SW 1271 (cell line): ENCODE measurements around the gene CD68.

Experiments
- DNase-seq, 2 experiments: peaks; one replicate each; lab custom pipeline; 2025; lab: John Stamatoyannopoulos, UW

The CD68 gene, protein sequence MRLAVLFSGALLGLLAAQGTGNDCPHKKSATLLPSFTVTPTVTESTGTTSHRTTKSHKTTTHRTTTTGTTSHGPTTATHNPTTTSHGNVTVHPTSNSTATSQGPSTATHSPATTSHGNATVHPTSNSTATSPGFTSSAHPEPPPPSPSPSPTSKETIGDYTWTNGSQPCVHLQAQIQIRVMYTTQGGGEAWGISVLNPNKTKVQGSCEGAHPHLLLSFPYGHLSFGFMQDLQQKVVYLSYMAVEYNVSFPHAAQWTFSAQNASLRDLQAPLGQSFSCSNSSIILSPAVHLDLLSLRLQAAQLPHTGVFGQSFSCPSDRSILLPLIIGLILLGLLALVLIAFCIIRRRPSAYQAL

DNA sequence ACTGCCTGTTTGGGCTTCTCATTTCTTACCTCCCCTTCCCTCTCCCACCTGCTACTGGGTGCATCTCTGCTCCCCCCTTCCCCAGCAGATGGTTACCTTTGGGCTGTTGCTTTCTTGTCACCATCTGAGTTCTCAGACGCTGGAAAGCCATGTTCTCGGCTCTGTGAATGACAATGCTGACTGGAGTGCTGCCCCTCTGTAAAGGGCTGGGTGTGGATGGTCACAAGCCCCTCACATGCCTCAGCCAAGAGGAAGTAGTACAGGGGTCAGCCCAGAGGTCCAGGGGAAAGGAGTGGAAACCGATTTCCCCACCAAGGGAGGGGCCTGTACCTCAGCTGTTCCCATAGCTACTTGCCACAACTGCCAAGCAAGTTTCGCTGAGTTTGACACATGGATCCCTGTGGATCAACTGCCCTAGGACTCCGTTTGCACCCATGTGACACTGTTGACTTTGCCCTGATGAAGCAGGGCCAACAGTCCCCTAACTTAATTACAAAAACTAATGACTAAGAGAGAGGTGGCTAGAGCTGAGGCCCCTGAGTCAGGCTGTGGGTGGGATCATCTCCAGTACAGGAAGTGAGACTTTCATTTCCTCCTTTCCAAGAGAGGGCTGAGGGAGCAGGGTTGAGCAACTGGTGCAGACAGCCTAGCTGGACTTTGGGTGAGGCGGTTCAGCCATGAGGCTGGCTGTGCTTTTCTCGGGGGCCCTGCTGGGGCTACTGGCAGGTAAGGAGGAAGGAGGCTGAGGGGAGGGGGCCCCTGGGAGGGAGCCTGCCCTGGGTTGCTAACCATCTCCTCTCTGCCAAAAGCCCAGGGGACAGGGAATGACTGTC, at the start of gene CD68:
Gene CD68 (plus strand): TSS at position 638 of the 833 bp plus-strand sequence. CDS start 40 bp downstream, at position 678.
- peak; percentile 88 to 94 for DNase-seq

DNA sequence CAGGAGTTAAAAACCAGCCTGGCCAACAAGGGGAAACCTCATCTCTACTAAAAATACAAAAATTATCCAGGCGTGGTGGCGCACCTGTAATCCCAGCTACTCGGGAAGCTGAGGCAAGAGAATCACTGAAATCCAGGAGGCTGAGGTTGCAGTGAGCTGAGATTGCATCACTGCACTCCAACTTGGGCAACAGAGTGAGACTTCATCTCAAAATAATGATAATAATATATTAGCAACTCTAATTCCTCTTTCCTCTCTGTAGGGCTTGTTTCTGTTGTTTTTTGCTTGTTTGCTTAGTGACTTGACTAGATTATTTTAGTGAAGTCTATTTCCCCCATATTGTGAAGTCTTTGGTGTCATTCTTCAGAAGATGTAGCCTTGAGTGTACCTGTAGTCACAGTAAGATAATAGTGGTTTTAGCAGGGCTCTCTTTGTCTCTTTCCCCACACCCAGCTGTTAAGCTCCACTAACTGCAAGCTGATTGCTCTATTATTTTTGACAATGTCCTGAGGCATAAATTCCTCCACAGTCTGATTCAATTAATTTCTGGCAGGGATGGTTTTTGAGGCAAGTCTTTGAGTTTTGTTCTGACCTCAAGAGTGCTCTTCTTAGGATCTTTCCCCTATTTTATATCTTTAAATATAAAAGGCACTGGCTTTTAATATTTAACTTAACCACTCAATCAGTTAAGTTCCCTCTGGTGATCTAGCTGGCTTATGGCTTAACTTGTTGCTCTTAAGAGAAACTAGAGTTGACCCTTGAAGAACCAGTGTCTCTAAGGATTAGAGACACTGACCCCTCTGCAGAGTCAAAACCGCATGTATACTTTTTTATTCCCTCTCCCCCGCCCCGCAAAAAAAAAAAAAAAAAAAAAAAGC, 49.2 kb upstream of the CD68 start:
- no peak for DNase-seq

DNA sequence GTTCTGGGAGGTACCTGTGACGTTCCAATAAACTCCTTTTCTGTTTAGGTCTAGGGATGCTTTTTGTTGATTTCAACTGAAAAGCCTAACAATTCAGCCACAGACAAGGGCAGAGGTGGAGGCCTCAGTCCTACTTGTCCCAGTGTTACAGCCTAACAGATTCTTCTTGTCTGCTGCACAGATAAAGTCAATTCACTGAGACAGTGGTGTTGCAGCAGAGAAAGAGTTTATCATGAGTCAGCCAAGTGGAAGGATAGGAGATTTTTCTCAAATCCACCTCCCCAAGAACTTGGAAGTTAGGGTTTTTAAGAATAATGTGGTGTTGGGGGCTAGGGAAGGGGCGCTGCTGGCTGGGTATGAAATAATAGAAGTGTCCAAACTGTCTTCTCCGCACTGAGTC, 41.4 kb upstream of the CD68 start:
- DNase-seq: no peak

DNA sequence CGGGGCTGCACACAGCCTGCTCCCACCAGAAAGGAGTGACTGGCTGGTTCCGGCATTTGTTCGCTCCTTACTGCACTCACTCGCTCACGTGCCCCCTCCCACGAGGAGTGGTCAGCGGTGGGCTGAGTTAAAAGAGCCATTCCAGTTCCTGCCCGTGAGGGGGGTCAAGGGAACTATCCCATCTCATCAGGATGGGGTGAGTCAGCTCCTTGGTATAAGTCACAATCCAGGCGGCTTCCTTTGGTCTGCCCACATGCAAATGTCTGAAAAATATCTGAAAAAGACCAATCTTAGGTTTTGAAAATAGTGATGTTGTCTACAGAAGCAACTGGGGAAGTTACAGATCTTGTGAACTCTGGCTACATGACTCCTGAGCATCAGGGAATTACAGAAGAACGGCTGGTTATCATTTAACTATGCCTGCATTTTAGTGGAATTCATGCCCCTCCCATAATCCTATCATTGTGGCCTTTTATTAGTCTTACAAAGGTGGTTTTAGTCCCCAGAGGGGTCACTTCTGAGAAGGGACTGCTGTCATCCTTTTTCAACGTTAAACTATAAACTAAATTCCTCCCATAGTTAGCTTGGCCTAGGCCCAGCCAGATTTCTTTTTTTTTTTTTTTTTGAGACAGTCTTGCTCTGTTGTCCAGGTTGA, 40.4 kb upstream of the CD68 start:
- no peak for DNase-seq

DNA sequence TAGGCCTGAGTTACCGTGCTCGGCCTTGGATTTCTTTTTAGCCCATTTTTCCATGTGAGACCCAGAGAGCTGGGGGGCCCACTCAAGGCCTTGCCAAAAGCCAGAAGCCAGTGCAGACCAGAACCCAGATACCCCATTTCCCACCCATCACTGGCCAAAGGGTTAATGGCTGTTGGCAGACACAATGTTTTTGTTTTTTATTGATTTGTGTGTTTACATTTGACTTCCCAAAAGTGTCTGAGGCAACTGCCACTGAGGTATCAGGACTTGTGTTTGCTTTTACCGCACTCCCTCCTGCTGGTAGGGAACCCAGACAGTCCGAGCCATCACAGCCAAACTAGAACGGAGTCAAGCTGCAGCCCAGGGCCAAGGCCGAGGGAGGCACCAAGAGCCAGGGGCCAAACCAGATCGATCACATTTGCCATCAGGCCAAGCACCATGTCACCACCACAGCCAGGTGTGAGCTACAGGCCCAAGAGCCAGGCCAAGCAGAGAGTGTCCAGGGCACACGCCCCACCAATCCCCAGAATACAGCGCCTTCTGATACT, 38.3 kb upstream of the CD68 start:
- DNase-seq: no peak

DNA sequence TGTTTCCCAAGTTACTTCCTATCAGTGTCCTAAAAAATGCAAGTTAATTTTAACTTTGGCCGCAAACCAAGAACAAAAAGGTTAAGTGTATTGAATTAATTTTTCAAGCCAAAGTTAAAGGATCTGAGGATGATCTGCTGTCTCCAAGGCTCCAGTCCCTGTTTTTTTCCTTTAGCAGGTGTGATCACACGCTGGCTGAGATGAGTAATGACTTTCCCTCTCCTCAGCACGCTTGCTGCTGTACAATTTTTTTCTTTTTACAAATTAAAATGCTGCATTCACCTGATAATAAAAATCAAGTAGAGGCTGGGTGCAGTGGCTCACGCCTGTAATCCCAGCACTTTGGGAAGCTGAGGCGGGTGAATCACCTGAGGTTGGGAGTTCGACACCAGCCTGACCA, 34.5 kb upstream of the CD68 start:
- DNase-seq: no peak

DNA sequence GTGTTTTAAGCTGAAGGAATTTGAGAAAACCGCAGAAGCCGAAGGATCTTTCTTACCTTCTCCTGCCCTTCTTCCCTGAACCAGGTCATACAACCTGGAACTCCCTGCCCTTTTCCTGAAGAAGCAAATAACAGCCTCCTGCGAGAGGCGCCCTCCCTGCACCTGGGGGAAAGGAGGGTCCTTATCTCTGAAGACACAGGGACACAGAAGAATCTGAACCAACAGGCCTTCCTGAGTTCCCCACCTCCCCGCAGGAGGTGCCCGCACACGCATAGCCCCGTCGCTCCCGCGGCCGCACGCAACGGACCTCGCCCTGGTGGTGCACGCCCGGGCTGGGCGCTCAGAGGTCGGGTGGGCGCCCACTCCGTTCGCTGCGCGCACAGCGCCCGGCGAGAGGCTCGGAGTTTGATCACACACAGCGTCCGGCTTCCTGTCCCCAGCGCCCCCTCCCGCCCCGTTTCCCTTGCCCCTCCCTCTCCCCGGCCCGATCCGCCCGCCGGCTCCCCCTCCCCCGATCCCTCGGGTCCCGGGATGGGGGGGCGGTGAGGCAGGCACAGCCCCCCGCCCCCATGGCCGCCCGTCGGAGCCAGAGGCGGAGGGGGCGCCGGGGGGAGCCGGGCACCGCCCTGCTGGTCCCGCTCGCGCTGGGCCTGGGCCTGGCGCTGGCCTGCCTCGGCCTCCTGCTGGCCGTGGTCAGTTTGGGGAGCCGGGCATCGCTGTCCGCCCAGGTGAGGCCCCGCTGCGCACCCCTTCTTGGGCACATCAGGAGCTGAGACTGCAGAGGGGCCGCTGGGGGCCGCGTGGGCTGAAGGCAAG, 30.6 kb upstream of the CD68 start, which contains the start of gene TNFSF12:
Gene TNFSF12 (plus strand): TSS at position 474 of the 816 bp plus-strand sequence. CDS start 96 bp downstream, at position 570.
- no peak for DNase-seq

DNA sequence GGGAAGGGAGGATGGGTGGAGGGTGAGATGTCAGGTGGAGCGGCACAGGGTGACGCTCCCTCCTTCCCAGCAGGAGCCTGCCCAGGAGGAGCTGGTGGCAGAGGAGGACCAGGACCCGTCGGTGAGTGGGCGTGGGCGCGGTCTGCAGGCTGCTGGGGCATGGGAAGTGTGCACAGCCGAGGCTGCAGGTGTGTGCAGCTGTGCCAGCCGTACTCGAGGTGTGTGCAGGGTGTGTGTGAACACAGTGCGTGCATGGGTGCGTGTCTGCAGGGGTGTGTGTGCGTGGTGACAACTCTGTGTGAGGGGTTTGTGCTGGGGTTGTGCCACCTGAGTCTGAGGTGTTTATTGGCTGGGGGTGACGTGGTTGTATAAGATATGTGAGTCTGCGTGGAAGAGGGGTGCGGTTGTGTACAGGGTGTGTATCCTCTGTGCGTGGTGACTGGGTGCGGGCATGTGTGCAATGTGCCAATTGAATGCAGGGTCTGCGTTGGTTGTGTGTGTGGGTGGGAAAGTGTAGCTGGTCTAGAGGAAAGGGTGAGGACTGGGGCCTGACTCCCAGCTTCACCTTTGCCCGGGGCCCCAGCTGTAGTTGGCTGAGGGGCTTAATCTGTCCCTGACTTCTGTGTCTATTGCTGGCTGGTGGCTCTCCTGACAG, 29.9 kb upstream of the CD68 start:
- no peak for DNase-seq

DNA sequence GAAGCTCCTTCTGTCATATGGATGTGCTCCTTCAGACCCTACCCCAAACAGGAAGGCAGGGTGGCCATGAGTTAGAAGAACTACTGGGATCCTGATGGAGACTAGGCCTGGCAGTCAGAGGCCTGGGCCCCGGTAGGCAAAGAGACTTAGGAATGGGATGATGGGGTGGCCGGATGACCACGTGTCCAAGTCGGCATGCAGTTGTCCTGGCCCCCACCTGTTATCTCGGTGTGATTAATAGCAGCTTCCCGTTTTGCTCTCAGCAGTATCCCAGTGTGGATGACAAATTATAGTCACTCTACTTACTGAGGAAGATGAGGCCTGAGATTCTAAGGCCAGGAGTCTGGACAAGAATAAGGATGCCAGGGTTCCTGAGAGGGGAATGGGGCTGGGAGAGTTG, 29.1 kb upstream of the CD68 start:
- DNase-seq: no peak

DNA sequence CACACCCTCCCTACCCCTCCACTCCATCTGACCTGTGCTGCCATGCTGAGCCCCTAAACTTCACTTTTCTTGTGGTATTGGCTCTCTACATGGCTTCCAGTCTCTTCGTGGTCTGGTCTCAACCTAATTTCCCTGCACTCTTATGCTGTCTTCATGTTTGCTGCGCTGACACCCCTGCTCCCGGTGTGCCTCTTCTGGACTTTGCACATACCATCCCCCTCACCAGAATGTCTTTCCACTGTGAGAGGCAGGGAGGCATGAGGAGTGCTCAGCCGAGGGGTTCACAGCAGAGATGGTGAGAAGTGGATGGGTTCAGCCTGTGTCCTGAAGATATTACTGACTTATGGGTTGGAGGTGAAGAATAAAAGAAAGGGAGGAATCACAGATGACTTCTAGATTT, 28.0 kb upstream of the CD68 start:
- no peak for DNase-seq

DNA sequence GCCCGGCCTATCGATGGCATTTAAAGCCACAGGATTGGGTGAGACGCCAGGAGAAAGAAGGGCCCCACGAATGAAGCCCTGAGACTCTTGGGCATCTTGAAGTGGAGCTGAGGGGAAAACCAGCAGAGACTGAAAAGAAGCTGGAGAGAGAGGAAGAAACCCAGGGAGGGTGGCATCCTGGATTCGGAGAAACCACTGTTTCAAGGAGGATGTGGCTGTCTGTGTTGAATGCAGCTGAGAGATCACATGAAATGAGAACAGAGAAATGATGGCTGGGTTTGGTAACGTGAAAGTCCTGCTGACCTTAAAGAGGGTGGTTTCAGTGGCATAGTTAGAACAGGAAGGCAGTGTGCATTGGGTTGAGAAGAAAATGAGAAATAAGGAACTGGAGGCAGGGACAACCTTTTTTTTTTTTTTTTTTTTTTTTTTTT, 26.8 kb upstream of the CD68 start:
- no peak for DNase-seq

DNA sequence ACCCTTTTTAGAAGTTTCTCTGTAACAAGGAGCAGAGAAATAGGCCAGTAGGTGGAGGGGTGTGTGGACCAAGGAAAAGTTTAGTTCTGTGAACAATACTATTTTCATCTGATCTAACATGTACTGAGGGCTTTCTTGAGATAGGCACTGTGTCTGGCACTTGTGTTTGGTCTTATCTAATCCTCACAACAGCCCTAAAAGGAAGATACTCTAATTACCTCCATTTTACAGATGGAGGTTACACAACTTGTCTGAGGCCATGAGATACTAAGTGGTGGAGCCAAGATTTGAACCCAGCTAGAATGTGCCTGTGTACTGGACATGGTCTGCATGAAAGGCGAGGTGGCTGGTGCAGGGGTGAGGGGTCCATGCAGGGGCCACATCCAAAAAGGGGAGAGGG, 26.1 kb upstream of the CD68 start:
- no peak for DNase-seq

DNA sequence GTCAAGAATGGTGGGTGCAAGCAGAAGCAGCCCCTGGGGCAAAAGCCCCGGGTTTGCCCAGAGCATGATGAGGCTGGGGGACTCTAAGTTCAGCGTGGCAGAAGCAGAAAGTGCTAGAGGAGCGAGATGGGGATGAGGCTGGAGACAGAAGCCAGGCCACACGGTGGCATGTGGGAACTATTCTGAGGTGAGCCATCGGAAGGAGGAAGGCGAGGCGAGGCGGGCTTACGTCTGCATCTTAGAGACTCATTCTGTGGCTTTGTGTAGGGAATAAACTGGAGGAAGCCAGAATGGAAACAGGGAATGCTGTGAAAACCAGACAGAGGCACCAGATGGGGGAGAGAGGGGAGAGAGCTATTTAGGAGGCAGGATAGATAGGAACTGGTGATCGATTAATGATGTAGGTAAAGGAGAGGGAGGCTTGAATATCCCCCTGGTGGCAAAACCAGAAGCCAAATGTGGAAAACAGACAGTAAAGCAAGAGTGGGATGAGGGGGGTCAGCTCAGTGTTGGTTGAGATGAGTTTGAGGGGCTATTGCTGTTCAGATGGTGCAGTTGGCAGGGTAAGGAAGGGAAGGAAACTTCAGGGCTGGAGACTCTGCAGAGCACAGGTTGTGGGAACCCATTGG, 24.0 kb upstream of the CD68 start:
- DNase-seq: no peak

DNA sequence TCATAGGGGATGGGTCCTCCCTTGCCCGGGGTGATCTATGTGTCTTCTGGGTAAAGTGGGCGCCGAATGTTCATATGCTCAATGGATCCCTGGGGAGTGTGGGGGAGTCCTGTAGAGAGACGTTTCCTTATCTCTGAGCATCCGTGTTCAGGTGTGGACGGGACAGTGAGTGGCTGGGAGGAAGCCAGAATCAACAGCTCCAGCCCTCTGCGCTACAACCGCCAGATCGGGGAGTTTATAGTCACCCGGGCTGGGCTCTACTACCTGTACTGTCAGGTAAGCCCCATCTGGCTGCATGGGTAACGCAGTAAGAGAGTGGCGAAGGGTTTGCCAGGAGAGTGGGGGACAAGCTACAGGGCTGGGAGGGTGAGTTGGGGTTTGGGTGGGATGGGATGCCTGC, 22.8 kb upstream of the CD68 start:
- DNase-seq: no peak

DNA sequence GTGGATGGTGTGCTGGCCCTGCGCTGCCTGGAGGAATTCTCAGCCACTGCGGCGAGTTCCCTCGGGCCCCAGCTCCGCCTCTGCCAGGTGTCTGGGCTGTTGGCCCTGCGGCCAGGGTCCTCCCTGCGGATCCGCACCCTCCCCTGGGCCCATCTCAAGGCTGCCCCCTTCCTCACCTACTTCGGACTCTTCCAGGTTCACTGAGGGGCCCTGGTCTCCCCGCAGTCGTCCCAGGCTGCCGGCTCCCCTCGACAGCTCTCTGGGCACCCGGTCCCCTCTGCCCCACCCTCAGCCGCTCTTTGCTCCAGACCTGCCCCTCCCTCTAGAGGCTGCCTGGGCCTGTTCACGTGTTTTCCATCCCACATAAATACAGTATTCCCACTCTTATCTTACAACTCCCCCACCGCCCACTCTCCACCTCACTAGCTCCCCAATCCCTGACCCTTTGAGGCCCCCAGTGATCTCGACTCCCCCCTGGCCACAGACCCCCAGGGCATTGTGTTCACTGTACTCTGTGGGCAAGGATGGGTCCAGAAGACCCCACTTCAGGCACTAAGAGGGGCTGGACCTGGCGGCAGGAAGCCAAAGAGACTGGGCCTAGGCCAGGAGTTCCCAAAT, 22.2 kb upstream of the CD68 start:
- DNase-seq: no peak

DNA sequence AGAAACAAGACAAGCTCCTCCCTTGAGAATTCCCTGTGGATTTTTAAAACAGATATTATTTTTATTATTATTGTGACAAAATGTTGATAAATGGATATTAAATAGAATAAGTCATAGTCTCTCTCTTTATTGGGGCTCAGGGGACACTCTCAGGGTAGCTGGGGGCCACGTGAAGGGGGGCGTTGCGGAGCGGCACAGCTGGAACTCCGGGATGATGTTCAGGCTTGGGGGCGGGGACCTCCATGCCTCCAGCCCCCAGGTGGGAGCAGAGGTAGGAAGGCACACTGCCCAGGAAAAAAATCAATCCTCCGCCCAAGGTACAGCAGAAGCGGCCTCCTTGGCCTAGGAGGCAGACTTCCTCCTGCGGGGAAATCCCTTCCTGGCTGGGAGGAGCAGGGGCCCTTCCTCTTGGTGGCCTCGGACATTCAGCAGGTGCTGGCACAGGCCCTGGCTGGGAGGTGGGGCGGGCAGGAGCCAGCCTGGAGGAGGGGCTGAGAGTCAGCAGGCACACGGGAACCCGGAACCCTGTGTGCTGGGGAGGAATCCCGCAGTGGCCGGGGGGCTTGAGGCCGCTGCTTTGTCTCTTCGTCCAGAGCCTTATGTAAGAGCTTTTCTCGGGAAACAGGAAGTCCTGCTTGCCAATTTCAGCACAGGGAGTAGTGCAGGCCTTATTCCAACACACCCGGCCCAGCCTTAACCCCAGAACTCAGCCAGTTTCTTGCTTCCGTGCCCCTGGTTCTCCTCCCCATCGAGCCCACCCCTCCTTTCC, 21.5 kb upstream of the CD68 start:
- DNase-seq: no peak

DNA sequence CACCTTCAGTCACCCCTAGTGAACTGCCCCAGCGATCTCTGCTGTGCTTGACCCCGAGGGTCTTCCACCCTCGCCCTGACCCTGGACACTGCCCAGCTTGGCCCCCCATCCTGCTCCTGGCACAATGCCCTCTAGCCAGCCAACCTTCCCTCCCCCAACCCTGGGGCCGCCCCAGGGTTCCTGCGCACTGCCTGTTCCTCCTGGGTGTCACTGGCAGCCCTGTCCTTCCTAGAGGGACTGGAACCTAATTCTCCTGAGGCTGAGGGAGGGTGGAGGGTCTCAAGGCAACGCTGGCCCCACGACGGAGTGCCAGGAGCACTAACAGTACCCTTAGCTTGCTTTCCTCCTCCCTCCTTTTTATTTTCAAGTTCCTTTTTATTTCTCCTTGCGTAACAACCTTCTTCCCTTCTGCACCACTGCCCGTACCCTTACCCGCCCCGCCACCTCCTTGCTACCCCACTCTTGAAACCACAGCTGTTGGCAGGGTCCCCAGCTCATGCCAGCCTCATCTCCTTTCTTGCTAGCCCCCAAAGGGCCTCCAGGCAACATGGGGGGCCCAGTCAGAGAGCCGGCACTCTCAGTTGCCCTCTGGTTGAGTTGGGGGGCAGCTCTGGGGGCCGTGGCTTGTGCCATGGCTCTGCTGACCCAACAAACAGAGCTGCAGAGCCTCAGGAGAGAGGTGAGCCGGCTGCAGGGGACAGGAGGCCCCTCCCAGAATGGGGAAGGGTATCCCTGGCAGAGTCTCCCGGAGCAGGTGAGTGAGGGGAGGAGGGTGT, 20.7 kb upstream of the CD68 start, which contains the start of gene TNFSF13:
Gene TNFSF13 (plus strand): TSS at position 207 of the 776 bp plus-strand sequence. CDS start 290 bp downstream, at position 497.
- DNase-seq: no peak
